Smooth muscle cell (in vitro differentiated cells): ENCODE measurements around the gene MITF. TPM values are rescaled to one million over a fixed set of nuclear protein-coding genes. Genes with fewer than 3 reads are reported as not detected.

Experiments
- DNase-seq: peaks from one replicate; lab custom pipeline; 2025; ENCODE audit not compliant: unreplicated experiment; lab: John Stamatoyannopoulos, UW
- H2AFZ ChIP-seq: fragments of 200-600 bp; sonication (generic); 2 replicates; pipeline ENCODE4 v1.6.0; 2016; ENCODE audit warnings: antibody characterized with exemption, low read depth, mild to moderate bottlenecking
- H3F3A ChIP-seq: fragments of 200-600 bp; sonication (generic); 2 replicates; pipeline ENCODE4 v1.6.0; 2017; ENCODE audit warnings: antibody characterized with exemption, low read depth
- H3K27ac ChIP-seq: fragments of 200-600 bp; sonication (generic); 2 replicates; pipeline ENCODE4 v1.5.1; 2016; ENCODE audit warnings: low read depth, mild to moderate bottlenecking
- H3K27me3 ChIP-seq: fragments of 200-600 bp; sonication (generic); 2 replicates; pipeline ENCODE4 v1.6.1; 2016; ENCODE audit warnings: low read depth, mild to moderate bottlenecking
- H3K36me3 ChIP-seq: fragments of 200-600 bp; sonication (generic); 2 replicates; pipeline ENCODE4 v1.5.1; 2016; ENCODE audit warnings: low read depth
- H3K4me1 ChIP-seq: fragments of 200-600 bp; sonication (generic); 2 replicates; pipeline ENCODE4 v1.5.1; 2016; ENCODE audit warnings: low read depth
- H3K4me2 ChIP-seq: fragments of 200-600 bp; sonication (generic); 2 replicates; pipeline ENCODE4 v1.6.0; 2016; ENCODE audit warnings: mild to moderate bottlenecking
- H3K4me3 ChIP-seq: fragments of 200-600 bp; sonication (generic); 2 replicates; pipeline ENCODE4 v1.5.1; 2016; ENCODE audit warnings: mild to moderate bottlenecking
- H3K79me2 ChIP-seq: fragments of 200-600 bp; sonication (generic); 2 replicates; pipeline ENCODE4 v1.6.0; 2016; ENCODE audit warnings: low read depth, mild to moderate bottlenecking
- H3K9ac ChIP-seq: fragments of 200-600 bp; sonication (generic); 2 replicates; pipeline ENCODE4 v1.6.0; 2016; ENCODE audit warnings: low read depth
- H3K9me3 ChIP-seq: fragments of 200-600 bp; sonication (generic); replicated peaks from 2 replicates; pipeline ENCODE4 v1.5.1; 2016; ENCODE audit warnings: low read depth
- H4K20me1 ChIP-seq: fragments of 200-600 bp; sonication (generic); 2 replicates; pipeline ENCODE4 v1.6.0; 2016; ENCODE audit warnings: low read depth
- CTCF ChIP-seq: fragments of 200-600 bp; sonication (generic); IDR thresholded peaks from 2 replicates; pipeline ENCODE4 v1.5.1; 2017; ENCODE audit warnings: borderline replicate concordance, mild to moderate bottlenecking, antibody characterized with exemption; ENCODE audit not compliant: insufficient read depth, poor library complexity, severe bottlenecking
- WGBS: methylation state at CpG from one replicate; pipeline ENCODE4 v1.1.7; 2016; ENCODE audit warnings: low lambda C conversion rate; 5-methylcytosine and 5-hydroxymethylcytosine counted together
- polyA plus RNA-seq: library from polyadenylated mRNA; unstranded; fragments of >200 nt; fragmentation: Nextera tagmentation; extraction: Ambion mirVana; gene quantifications from 2 replicates; pipeline ENCODE4 v1.2.1, GENCODE V29; 2016
- total RNA-seq: library from RNA; depleted of rRNA; stranded (reverse); fragments of >200 nt; gene quantifications from 2 replicates; pipeline ENCODE4 v1.2.3, GENCODE V29; 2014

The MITF gene
- total and polyA plus RNA-seq, 2 experiments from 2014 or later, result 2.3 to 3.1 TPM

GRCh38 chr3:69831737-69832136 is 92.5 kb downstream of the MITF start:
- H3F3A ChIP-seq, result no peaks in the 10 kb centered on the region
- H3K79me2 ChIP-seq, result no peaks in the 10 kb centered on the region
- no peaks in the 10 kb centered on the region for H3K27me3 ChIP-seq
- no peak overlapping the region for H3K4me2 ChIP-seq
- no peak overlapping the region for H2AFZ ChIP-seq
- DNase-seq, result no peak
- WGBS, result 87% methylated on average over 5 of the region's 5 CpGs
- no peak for TF ChIP-seq CTCF
- H3K27ac ChIP-seq, result no peak overlapping the region
- no peaks in the 10 kb centered on the region for H3K4me1 ChIP-seq
- H3K9ac ChIP-seq, result no peak overlapping the region
- peaks cover 3% of the 10 kb centered on the region for H3K36me3 ChIP-seq
- H4K20me1 ChIP-seq, result no peaks in the 10 kb centered on the region
- H3K9me3 ChIP-seq, result no peaks in the 10 kb centered on the region
- H3K4me3 ChIP-seq, result no peak overlapping the region

GRCh38 chr3:69833591-69833990 is 94.3 kb downstream of the MITF start:
- TF ChIP-seq CTCF, result no peak
- H3K4me1 ChIP-seq, result no peaks in the 10 kb centered on the region
- H2AFZ ChIP-seq, result no peak overlapping the region

GRCh38 chr3:69838217-69838616 is 99.0 kb downstream of the MITF start:
- Histone ChIP-seq H3K36me3 (peaks cover 3% of the 10 kb centered on the region), H4K20me1 (no peaks in the 10 kb centered on the region), H3F3A (no peaks in the 10 kb centered on the region), H3K9ac (no peak overlapping the region), H3K9me3 (no peaks in the 10 kb centered on the region), H3K27me3 (no peaks in the 10 kb centered on the region), H3K4me3 (no peak overlapping the region), H3K4me2 (peak overlapping the region; percentile 71), H2AFZ (no peak overlapping the region), H3K79me2 (no peaks in the 10 kb centered on the region), H3K27ac (peak overlapping the region; percentile 30), H3K4me1 (no peaks in the 10 kb centered on the region)
- WGBS, result 11% methylated on average over 5 of the region's 5 CpGs
- TF ChIP-seq CTCF, result no peak
- DNase-seq, result no peak

More at GRCh38 chr3:69833591-69833990, 94.3 kb downstream of the MITF start:
- no peak overlapping the region for H3K4me3 ChIP-seq
- no peaks in the 10 kb centered on the region for H3K79me2 ChIP-seq
- H3K9ac ChIP-seq, result no peak overlapping the region
- H3F3A ChIP-seq, result no peaks in the 10 kb centered on the region
- H3K27ac ChIP-seq, result no peak overlapping the region
- peaks cover 3% of the 10 kb centered on the region for H3K36me3 ChIP-seq
- H3K27me3 ChIP-seq, result no peaks in the 10 kb centered on the region
- H4K20me1 ChIP-seq, result no peaks in the 10 kb centered on the region
- H3K9me3 ChIP-seq, result no peaks in the 10 kb centered on the region
- no peak for DNase-seq
- H3K4me2 ChIP-seq, result no peak overlapping the region

GRCh38 chr3:69838696-69839515 is 99.6 kb downstream of the MITF start:
- 81% methylated on average over 3 of the region's 3 CpGs for WGBS
- Histone ChIP-seq H4K20me1 (no peaks in the 10 kb centered on the region), H2AFZ (no peak overlapping the region), H3K4me2 (peak overlapping the region; percentile 71), H3K36me3 (peaks cover 3% of the 10 kb centered on the region), H3K79me2 (no peaks in the 10 kb centered on the region), H3K9me3 (no peaks in the 10 kb centered on the region), H3K4me1 (no peaks in the 10 kb centered on the region), H3K27ac (peak overlapping the region; percentile 30), H3K9ac (no peak overlapping the region), H3K4me3 (no peak overlapping the region), H3F3A (no peaks in the 10 kb centered on the region), H3K27me3 (no peaks in the 10 kb centered on the region)
- TF ChIP-seq CTCF, result no peak
- no peak for DNase-seq
